ENCODE measurements around the gene IFNW1. TPM values are rescaled to one million over a fixed set of nuclear protein-coding genes. Genes with fewer than 3 reads are reported as not detected.
A peak's percentile ranks its signal among the peaks of the same experiment; 100 is the strongest.
"Not testable (repeated sequence)": the region's sequence is repeated elsewhere in the genome, so short reads cannot be mapped to it uniquely, and the experiment has no call there.

IFNW1 gene
- total and polyA plus RNA-seq, 2 of the 13 experiments (the other 11 are each of a cell fraction or from before 2014, with no cell fraction given), result not detected

DNA sequence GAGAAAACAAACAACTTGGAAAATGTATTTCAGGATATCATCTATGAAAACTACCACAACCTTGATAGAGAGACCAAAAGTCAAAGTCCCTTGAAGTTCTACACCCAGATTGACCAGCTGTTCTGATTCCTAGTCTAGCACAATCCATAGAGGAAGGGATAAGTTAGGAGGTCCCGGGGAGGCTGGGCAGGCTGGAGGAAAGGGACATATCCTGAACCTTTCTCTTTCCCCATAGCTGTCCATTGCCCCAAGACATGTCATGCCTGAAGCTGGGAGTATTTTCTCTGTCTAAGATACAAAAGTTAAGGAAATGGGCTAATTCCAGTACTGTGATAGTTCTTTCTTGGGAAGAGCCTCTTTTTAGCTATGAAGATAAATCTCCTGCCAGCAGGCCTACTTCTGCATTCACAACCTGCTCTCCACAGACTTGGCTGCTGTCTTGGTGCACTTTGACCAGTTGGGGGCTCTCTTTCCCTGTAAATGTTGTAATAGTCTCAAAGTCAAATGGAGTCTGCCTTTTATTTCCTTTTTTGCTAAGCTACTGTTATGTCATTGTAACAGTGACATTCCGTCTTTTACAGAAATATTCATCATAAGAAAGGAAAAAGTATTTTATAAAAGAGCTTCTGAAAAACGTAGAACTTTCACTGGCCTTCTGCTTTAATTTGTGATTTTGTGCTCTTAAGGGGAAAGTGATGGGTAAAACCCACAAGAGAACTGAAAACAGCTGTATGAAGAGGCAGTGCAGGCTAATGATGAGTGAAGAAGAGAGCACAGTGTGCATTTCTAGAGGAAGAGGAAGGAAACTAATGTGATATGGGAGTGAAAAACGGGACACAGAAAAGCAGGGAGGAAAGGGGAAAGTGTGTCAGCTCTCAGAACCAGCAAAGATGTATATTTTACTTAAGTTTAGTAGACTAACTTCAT lies 41.4 kb upstream of the IFNW1 start:
- not testable (repeated sequence) for DNase-seq (ENCODE audit: low spot score)
- in situ Hi-C loops (cut with HindIII; ENCODE audit: extremely low pct_ligation_motif_present, low pct_unique_long_range_greater_than_20kb), result loop anchor here (25.0 kb wide), 1 partner anchor 604 kb away; no protein-coding TSS in a partner anchor

DNA sequence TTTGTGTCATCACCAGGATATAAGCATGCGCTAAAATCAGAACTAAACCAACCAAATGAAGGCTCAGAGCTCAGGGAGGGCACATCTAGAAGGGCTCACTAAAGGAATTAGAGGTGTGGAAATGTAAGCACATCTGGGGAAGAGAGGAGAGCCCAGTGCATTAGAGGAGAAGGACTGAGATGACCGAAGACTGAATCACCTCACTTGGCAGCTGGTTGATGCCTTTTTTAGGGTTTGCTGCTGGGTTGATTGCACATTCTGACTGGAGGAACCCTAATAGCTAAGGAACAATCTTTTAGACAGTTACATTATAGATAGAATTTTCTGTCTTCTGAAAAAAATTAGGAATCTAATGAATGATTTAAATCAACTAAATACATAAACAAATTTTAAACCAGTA lies 33.0 kb upstream of the IFNW1 start:
- no peak overlapping the region for H3K4me3 ChIP-seq (replicated peaks in 1 of 3; ENCODE audit: insufficient read depth in 1 of 3, low read depth in 2 of 3, low read length in 3 of 3)
- WGBS (ENCODE audit: low lambda C conversion rate), result 32% methylated on average over 2 of the region's 2 CpGs
- ATAC-seq (no peak), DNase-seq (ENCODE audit: low spot score) (no peak), FAIRE-seq (no peak)
- no peaks in the 10 kb centered on the region for H3K9me3 ChIP-seq (ENCODE audit: low read length)
- no peaks in the 10 kb centered on the region for H3K79me2 ChIP-seq (ENCODE audit: insufficient read depth, low read length)
- BruUV-seq (replicated peaks), result no TSS peak
- H3K36me3 ChIP-seq (replicated peaks in 1 of 2; ENCODE audit: control insufficient read depth in 1 of 2, insufficient read depth in 2 of 2, low read length in 2 of 2), result no peaks in the 10 kb centered on the region
- H4K20me1 ChIP-seq (ENCODE audit: insufficient read depth, low read length), result no peaks in the 10 kb centered on the region
- intact Hi-C loops (cut with micrococcal nuclease; ENCODE audit: unreplicated experiment) (no loop called here), in situ Hi-C loops (cut with HindIII; ENCODE audit: extremely low pct_ligation_motif_present, low pct_unique_long_range_greater_than_20kb) (loop anchor here (25.0 kb wide), 1 partner anchor 613 kb away; no protein-coding TSS in a partner anchor)
- H3K9ac ChIP-seq (ENCODE audit: insufficient read depth, low read depth, low read length), result no peak overlapping the region
- no peak overlapping the region for H2AFZ ChIP-seq (ENCODE audit: low read length)
- H3K27ac ChIP-seq (ENCODE audit: extremely low read length, insufficient read depth, low read length), result no peak overlapping the region
- no peaks in the 10 kb centered on the region for H3K4me1 ChIP-seq (ENCODE audit: insufficient read depth, low read length)
- no peaks in the 10 kb centered on the region for H3K27me3 ChIP-seq (ENCODE audit: control insufficient read depth in 1 of 2, insufficient read depth in 2 of 2, low read length in 2 of 2)
- H3K4me2 ChIP-seq (ENCODE audit: low read depth, low read length), result no peak overlapping the region
- ChIA-PET POLR2A (no interaction called here), CTCF (ENCODE audit: low intra/inter-chr PET ratio, low total read pairs) (no interaction called here)
- no peak for TF ChIP-seq TAF15 (IDR thresholded peaks at IDR 0.05; ENCODE audit: low read depth, low read length, poor library complexity, severe bottlenecking)
- TF ChIP-seq ZNF619 (CRISPR knock-in tag; IDR thresholded peaks at IDR 0.05), result no peak
- TF ChIP-seq ZC3H4 (CRISPR knock-in tag; IDR thresholded peaks at IDR 0.05; ENCODE audit: borderline replicate concordance), result no peak
- TF ChIP-seq, protein P1, sequence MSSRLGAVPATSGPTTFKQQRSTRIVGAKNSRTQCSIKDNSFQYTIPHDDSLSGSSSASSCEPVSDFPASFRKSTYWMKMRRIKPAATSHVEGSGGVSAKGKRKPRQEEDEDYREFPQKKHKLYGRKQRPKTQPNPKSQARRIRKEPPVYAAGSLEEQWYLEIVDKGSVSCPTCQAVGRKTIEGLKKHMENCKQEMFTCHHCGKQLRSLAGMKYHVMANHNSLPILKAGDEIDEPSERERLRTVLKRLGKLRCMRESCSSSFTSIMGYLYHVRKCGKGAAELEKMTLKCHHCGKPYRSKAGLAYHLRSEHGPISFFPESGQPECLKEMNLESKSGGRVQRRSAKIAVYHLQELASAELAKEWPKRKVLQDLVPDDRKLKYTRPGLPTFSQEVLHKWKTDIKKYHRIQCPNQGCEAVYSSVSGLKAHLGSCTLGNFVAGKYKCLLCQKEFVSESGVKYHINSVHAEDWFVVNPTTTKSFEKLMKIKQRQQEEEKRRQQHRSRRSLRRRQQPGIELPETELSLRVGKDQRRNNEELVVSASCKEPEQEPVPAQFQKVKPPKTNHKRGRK (CRISPR knock-in tag; IDR thresholded peaks at IDR 0.05), result no peak
- TF ChIP-seq, protein P2, sequence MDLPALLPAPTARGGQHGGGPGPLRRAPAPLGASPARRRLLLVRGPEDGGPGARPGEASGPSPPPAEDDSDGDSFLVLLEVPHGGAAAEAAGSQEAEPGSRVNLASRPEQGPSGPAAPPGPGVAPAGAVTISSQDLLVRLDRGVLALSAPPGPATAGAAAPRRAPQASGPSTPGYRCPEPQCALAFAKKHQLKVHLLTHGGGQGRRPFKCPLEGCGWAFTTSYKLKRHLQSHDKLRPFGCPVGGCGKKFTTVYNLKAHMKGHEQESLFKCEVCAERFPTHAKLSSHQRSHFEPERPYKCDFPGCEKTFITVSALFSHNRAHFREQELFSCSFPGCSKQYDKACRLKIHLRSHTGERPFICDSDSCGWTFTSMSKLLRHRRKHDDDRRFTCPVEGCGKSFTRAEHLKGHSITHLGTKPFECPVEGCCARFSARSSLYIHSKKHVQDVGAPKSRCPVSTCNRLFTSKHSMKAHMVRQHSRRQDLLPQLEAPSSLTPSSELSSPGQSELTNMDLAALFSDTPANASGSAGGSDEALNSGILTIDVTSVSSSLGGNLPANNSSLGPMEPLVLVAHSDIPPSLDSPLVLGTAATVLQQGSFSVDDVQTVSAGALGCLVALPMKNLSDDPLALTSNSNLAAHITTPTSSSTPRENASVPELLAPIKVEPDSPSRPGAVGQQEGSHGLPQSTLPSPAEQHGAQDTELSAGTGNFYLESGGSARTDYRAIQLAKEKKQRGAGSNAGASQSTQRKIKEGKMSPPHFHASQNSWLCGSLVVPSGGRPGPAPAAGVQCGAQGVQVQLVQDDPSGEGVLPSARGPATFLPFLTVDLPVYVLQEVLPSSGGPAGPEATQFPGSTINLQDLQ (CRISPR knock-in tag; IDR thresholded peaks at IDR 0.05), result no peak
- no peak for TF ChIP-seq ZNF775 (CRISPR knock-in tag; IDR thresholded peaks at IDR 0.05; ENCODE audit: borderline replicate concordance)
- TF ChIP-seq MBD4 (IDR thresholded peaks at IDR 0.05; ENCODE audit: borderline replicate concordance, low read length), result no peak

More for the DNA sequence above, 41.4 kb upstream of the IFNW1 start:
- H3K79me2 ChIP-seq (ENCODE audit: insufficient read depth, low read length); H2AFZ ChIP-seq (ENCODE audit: low read length); H3K36me3 ChIP-seq (replicated peaks in 1 of 2; ENCODE audit: control insufficient read depth in 1 of 2, insufficient read depth in 2 of 2, low read length in 2 of 2); BruUV-seq (replicated peaks); POLR2A ChIA-PET; intact Hi-C loops (cut with micrococcal nuclease; ENCODE audit: unreplicated experiment); H3K4me1 ChIP-seq (ENCODE audit: insufficient read depth, low read length); H3K27me3 ChIP-seq (ENCODE audit: control insufficient read depth in 1 of 2, insufficient read depth in 2 of 2, low read length in 2 of 2); H4K20me1 ChIP-seq (ENCODE audit: insufficient read depth, low read length); CTCF ChIA-PET (ENCODE audit: low intra/inter-chr PET ratio, low total read pairs); H3K27ac ChIP-seq (ENCODE audit: extremely low read length, insufficient read depth, low read length); H3K4me2 ChIP-seq (ENCODE audit: low read depth, low read length); H3K4me3 ChIP-seq (replicated peaks in 1 of 3; ENCODE audit: insufficient read depth in 1 of 3, low read depth in 2 of 3, low read length in 3 of 3); H3K9ac ChIP-seq (ENCODE audit: insufficient read depth, low read depth, low read length); H3K9me3 ChIP-seq (ENCODE audit: low read length): not testable (repeated sequence)
- TF ChIP-seq, protein P3, sequence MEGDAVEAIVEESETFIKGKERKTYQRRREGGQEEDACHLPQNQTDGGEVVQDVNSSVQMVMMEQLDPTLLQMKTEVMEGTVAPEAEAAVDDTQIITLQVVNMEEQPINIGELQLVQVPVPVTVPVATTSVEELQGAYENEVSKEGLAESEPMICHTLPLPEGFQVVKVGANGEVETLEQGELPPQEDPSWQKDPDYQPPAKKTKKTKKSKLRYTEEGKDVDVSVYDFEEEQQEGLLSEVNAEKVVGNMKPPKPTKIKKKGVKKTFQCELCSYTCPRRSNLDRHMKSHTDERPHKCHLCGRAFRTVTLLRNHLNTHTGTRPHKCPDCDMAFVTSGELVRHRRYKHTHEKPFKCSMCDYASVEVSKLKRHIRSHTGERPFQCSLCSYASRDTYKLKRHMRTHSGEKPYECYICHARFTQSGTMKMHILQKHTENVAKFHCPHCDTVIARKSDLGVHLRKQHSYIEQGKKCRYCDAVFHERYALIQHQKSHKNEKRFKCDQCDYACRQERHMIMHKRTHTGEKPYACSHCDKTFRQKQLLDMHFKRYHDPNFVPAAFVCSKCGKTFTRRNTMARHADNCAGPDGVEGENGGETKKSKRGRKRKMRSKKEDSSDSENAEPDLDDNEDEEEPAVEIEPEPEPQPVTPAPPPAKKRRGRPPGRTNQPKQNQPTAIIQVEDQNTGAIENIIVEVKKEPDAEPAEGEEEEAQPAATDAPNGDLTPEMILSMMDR (CRISPR knock-in tag; IDR thresholded peaks at IDR 0.05), result peak; percentile 54
- TF ChIP-seq STAG1 (CRISPR knock-in tag; IDR thresholded peaks at IDR 0.05), result peak; percentile 22
- FAIRE-seq (peak; percentile 72), ATAC-seq (peak; percentile 84)
- 5% methylated on average over 4 of the region's 4 CpGs for WGBS (ENCODE audit: low lambda C conversion rate)

All from HepG2 (cell line).